Stomach (tissue), 9 donors: ENCODE measurements around the gene TRPT1. TPM values are rescaled to one million over a fixed set of nuclear protein-coding genes. Genes with fewer than 3 reads are reported as not detected.

ENCODE experiments used
- DNase-seq, 2 donors: peaks; one replicate each; pipeline versions ENCODE4 v3.0.0 to v3.0.0-alpha.2; 2013 to 2019
- H3K27ac ChIP-seq, 5 donors: fragments of 200-600 bp in 4 of 5; sonication (generic) in 4 of 5; one replicate each; pipeline ENCODE4 v1.5.1; 2013 to 2019; ENCODE audit warnings: mild to moderate bottlenecking in 1 of 5, moderate library complexity in 1 of 5
- H3K27me3 ChIP-seq, 3 donors: fragments of 200-600 bp; sonication (generic); one replicate each; pipeline ENCODE4 v1.5.1; 2017 to 2019; ENCODE audit warnings: mixed run types in 1 of 3
- H3K36me3 ChIP-seq, 4 donors: fragments of 200-600 bp; sonication (generic); 1 replicate in 3 of 4; 2 replicates in 1 of 4; pipeline ENCODE4 v1.5.1; 2016 to 2019
- H3K4me1 ChIP-seq, 4 donors: fragments of 200-600 bp; sonication (generic); one replicate each; pipeline ENCODE4 v1.5.1; 2016 to 2019
- H3K4me3 ChIP-seq, 4 donors: fragments of 200-600 bp; sonication (generic) in 3 of 4; one replicate each; pipeline ENCODE4 v1.5.1; 2016 to 2019; ENCODE audit warnings: mild to moderate bottlenecking in 1 of 4
- H3K9me3 ChIP-seq, 4 donors: fragments of 200-600 bp; sonication (generic); one replicate each; pipeline ENCODE4 v1.5.1; 2016 to 2019
- EP300 ChIP-seq: sonication (generic); formaldehyde crosslinking; IDR thresholded peaks from one replicate; pipeline ENCODE4 v1.6.1; 2017; ENCODE audit warnings: antibody characterized with exemption
- POLR2A ChIP-seq, 4 donors: fragments of 450-650 bp; IDR thresholded peaks; one replicate each; pipeline ENCODE4 v1.6.1; 2016; ENCODE audit warnings: antibody characterized with exemption in 4 of 4, control low read depth in 2 of 4, mild to moderate bottlenecking in 1 of 4, moderate library complexity in 1 of 4
- POLR2AphosphoS5 ChIP-seq, 3 donors: sonication (generic); formaldehyde crosslinking; IDR thresholded peaks; one replicate each; pipeline ENCODE4 v1.6.1; 2016; ENCODE audit warnings: antibody characterized with exemption in 3 of 3
- WGBS, 5 donors: extraction: QIAGEN DNeasy Blood & Tissue Kit in 3 of 5; methylation state at CpG; one replicate each; pipeline versions ENCODE4 v1.1.5 to v1.1.7; 2013 to 2018; 5-methylcytosine and 5-hydroxymethylcytosine counted together
- intact Hi-C: fragments of 100-400 bp; cut with DNase I; formaldehyde crosslinking; loops from one replicate; pipeline ENCODE4 v1.15.1; 2023; ENCODE audit warnings: low total_unique reads
- polyA plus RNA-seq, 3 donors: library from polyadenylated mRNA; stranded (reverse); fragments of 200-250 nt; gene quantifications; one replicate each; pipeline ENCODE4 v1.2.3, GENCODE V29; 2013
- total RNA-seq, 5 donors: library from RNA; depleted of rRNA; stranded (reverse); fragments of >200 nt; gene quantifications; one replicate each; pipeline versions ENCODE4 v1.1.0 to v1.2.3, GENCODE V29; 2014 to 2016
- TF ChIP-seq, protein P1 (sequence below), 7 experiments: fragments of 450-650 bp in 4 of 7; fragments of 200-600 bp in 3 of 7; sonication (generic) in 3 of 7; IDR thresholded peaks; one replicate each; pipeline ENCODE4 v1.5.1; 2016 to 2019; ENCODE audit warnings: antibody characterized with exemption in 7 of 7, control low read depth in 2 of 7, mild to moderate bottlenecking in 1 of 7
- donor health status: healthy with polysubstance abuse.
- donor health status: Bipolar disorder and iron deficiency.
- donor health status: healthy.

Gene TRPT1
- total and polyA plus RNA-seq, 8 donors = 15.2 to 425 (median 77.8) TPM

DNA sequence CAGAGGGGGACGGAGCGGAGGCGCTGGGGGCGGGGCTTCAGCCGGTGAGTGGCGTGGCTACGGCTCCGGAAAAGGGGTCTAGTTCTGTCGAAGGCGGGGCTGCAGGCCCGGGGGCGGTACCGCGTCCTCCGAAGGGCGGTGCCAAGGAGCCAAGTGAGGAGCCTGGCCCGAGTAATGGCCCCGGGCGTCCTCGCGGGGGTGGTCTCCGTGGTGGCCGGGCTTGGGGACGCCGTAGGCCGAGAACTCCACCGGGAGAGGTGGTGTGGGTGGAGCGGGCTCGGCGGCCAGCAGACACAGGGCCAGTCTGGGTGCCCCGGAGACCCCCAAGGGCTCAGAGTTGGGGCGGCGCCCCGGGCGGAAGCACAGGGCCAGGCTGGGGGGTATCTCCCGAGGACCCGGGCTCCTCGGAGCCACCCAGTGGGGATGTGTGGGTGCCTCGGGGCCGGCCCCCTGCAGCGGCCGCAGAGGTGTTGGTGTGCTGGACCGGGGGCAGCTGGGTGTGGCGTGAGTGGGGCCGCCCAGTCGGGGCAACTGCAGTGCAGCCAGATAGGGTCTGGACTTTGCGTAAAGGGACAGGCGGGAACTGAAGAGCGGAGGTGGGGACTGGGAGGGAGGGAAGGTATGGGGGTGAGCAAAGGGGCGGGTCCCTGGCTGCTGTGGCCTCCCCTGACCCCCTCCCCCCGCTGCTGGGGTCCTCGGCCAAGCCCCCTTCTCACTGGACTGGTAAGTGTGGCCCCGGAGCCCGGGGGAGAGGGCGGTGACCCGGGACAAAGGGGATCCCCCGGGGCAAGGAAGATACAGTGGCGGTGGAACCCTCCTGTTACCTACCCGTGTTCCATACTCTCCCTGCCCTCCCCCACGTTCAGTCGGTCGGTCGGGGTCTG is 15.7 kb upstream of the TRPT1 start:
- DNase-seq = peak in 1 of 2 donors; percentile 83
- TF ChIP-seq POLR2AphosphoS5 (IDR thresholded peaks at IDR 0.05) (peak in 2 of 3 donors; percentile 58 to 80), POLR2A (IDR thresholded peaks at IDR 0.05) (no peak)
- Histone ChIP-seq H3K27ac (peak overlapping the region; percentile 94 to 100 (median 99)), H3K4me3 (peak overlapping the region; percentile 83 to 96 (median 90)), H3K9me3 (no peaks in the 10 kb centered on the region), H3K27me3 (no peaks in the 10 kb centered on the region), H3K4me1 (peaks cover 55 to 84% (median 79%) of the 10 kb centered on the region in 4 donors), H3K36me3 (peaks cover 30 to 45% (median 36%) of the 10 kb centered on the region in 4 donors)
- 0 to 1% (median 0%) methylated on average over 36 to 63 of the region's 63 CpGs for WGBS, 5 donors
- intact Hi-C loops = no loop called here

DNA sequence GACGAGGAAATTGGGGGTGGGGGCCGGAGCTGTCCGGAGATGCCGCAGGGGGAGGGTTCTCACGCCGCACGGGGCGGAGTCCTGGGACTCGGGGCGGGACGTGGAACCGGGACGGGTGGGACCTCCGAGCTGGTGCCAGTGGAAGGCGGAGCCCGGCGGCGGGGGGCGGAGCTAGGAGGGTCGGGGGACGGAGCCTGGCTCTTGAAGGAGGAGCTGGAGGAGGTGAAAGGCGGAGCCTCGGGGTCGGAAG is 15.2 kb upstream of the TRPT1 start:
- peak overlapping the region; percentile 94 to 100 (median 99) for H3K27ac ChIP-seq
- TF ChIP-seq EP300 = no peak
- TF ChIP-seq, protein P1, sequence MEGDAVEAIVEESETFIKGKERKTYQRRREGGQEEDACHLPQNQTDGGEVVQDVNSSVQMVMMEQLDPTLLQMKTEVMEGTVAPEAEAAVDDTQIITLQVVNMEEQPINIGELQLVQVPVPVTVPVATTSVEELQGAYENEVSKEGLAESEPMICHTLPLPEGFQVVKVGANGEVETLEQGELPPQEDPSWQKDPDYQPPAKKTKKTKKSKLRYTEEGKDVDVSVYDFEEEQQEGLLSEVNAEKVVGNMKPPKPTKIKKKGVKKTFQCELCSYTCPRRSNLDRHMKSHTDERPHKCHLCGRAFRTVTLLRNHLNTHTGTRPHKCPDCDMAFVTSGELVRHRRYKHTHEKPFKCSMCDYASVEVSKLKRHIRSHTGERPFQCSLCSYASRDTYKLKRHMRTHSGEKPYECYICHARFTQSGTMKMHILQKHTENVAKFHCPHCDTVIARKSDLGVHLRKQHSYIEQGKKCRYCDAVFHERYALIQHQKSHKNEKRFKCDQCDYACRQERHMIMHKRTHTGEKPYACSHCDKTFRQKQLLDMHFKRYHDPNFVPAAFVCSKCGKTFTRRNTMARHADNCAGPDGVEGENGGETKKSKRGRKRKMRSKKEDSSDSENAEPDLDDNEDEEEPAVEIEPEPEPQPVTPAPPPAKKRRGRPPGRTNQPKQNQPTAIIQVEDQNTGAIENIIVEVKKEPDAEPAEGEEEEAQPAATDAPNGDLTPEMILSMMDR (IDR thresholded peaks at IDR 0.05) = no peak
- TF ChIP-seq POLR2A (IDR thresholded peaks at IDR 0.05) = no peak
- TF ChIP-seq POLR2AphosphoS5 (IDR thresholded peaks at IDR 0.05) = no peak
- peaks cover 30 to 48% (median 36%) of the 10 kb centered on the region in 4 donors for H3K36me3 ChIP-seq
- WGBS, 5 donors = 0 to 3% (median 1%) methylated on average over 4 to 24 of the region's 24 CpGs
- no peaks in the 10 kb centered on the region for H3K9me3 ChIP-seq
- intact Hi-C loops = no loop called here
- peak overlapping the region; percentile 83 to 96 (median 90) for H3K4me3 ChIP-seq
- peak; percentile 100 for DNase-seq
- no peaks in the 10 kb centered on the region for H3K27me3 ChIP-seq
- H3K4me1 ChIP-seq = peaks cover 55 to 89% (median 84%) of the 10 kb centered on the region in 4 donors

DNA sequence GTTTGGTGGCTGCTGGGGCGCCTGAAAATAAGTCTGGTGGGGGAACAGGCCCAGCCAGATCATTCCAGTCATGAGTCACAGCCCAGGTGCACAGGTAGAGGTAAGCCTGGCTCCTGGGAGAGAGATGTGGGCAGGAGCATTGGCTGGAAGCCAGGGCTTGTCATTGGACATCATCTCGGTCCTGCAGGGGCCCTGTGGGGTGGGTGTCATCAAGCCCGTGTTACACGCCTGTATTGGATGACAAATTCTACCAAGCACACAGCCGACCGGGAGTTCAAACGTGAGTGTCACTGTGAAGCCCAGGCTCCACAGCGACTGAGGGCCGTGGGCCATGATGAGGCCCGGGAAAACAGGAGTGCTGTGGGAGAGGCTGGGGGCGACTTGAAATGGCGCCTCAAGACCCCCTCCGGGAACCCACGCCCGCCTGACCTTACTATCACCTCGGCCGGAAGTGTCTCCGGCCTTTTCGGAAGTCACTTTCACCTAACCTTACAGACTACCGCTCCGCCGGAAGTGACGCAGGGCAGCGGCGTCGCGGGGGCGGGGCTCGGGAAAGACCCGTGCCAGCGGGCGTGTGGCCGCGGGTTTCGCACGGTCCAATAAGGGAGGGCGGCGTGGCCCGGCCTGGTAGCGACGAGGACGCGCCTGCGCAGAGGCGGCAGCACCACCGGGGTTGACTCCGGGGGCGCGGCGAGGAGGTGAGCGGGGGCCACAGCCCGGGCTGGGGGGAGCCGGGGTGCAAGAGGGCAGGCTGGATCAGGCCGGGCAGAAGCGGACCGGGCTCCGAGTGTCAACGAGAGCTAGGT is 14.7 kb upstream of the TRPT1 start, which contains the start of gene FKBP2:
TSS of gene FKBP2 (plus strand) at position 661 of the 806 bp plus-strand sequence. CDS start 1,293 bp downstream, outside the sequence.
- H3K4me1 ChIP-seq = peaks cover 55 to 89% (median 84%) of the 10 kb centered on the region in 4 donors
- H3K9me3 ChIP-seq = no peaks in the 10 kb centered on the region
- H3K27ac ChIP-seq = peak within 1 kb of the TSS; percentile 94 to 100 (median 99)
- H3K4me3 ChIP-seq = peak within 1 kb of the TSS; percentile 83 to 96 (median 90)
- TF ChIP-seq, protein P1 (IDR thresholded peaks at IDR 0.05) = peak in 1 of 7 experiments; percentile 21
- peak; percentile 96 to 98 (median 98) for TF ChIP-seq POLR2AphosphoS5 (IDR thresholded peaks at IDR 0.05)
- TF ChIP-seq EP300 = peak; percentile 19
- TF ChIP-seq POLR2A (IDR thresholded peaks at IDR 0.05) = peak in 2 of 4 donors; percentile 45 to 64
- peak; percentile 98 to 99 for DNase-seq
- no peaks in the 10 kb centered on the region for H3K27me3 ChIP-seq
- intact Hi-C loops = no loop called here
- 1 to 3% (median 1%) methylated on average over 22 to 58 of the region's 58 CpGs for WGBS, 5 donors
- H3K36me3 ChIP-seq = peaks cover 30 to 48% (median 36%) of the 10 kb centered on the region in 4 donors

DNA sequence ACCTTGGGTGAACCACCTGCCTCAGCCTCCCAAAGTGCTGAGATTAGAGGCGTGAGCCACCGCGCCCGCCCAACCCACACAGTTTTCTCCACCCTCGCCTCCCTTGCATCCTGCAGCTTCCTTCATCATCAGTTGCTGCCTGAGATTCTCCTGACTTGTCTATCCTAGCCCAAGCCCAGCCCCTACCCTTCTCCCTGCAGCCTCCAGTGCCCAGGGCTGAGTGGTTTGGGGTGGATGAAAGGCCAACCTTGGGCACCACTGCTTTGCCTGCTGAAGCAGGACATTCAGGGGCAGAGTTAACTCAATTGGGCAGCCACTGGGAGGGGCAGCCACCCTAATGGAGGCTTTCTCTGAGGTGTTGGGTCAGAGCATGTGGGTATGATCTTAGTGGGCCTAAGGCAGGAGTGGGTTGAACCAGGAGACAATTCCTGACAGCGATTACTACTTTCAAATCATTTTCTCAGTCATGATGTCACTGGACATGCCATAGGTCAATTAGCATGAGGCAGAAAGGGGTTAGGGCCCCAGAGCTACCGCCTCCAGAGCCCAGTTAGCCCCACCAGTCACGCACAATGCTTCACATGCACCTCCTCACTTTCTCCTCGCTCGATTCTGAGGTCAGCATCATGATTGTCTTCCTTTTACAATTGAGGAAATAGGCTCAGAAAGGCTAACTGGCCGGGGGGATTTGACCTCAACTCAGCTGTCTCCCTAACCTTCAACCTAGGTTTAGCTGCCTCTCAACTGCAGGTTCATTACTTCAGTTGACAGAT is 13.9 kb upstream of the TRPT1 start:
- Histone ChIP-seq H3K36me3 (peaks cover 30 to 48% (median 36%) of the 10 kb centered on the region in 4 donors), H3K9me3 (no peaks in the 10 kb centered on the region), H3K4me1 (peaks cover 54 to 89% (median 84%) of the 10 kb centered on the region in 4 donors), H3K27me3 (no peaks in the 10 kb centered on the region), H3K27ac (peak overlapping the region; percentile 94 to 100 (median 99)), H3K4me3 (peak overlapping the region; percentile 83 to 96 (median 90))
- intact Hi-C loops = no loop called here
- TF ChIP-seq POLR2A (IDR thresholded peaks at IDR 0.05) = no peak
- no peak for TF ChIP-seq EP300
- TF ChIP-seq, protein P1 (IDR thresholded peaks at IDR 0.05) = no peak
- TF ChIP-seq POLR2AphosphoS5 (IDR thresholded peaks at IDR 0.05) = no peak
- no peak for DNase-seq
- WGBS, 5 donors = 74 to 80% (median 75%) methylated on average over 11 of the region's 11 CpGs
